GM23248 (cell line): ENCODE measurements around the gene UPK1A.

Experiments used
- EZH2 ChIP-seq: fragments of 200-600 bp; sonication (generic); IDR thresholded peaks from 2 replicates; pipeline ENCODE4 v1.6.1; 2018; ENCODE audit warnings: antibody characterized with exemption, mild to moderate bottlenecking; ENCODE audit not compliant: insufficient read depth, poor library complexity, severe bottlenecking
- EZH2phosphoT487 ChIP-seq: fragments of 200-600 bp; sonication (generic); IDR thresholded peaks from 2 replicates; pipeline ENCODE4 v1.6.1; 2018; ENCODE audit warnings: antibody characterized with exemption, moderate library complexity, mild to moderate bottlenecking, low read depth; ENCODE audit not compliant: insufficient read depth

GRCh38 chr19:35708391-35708790 lies 42.1 kb downstream of the UPK1A start:
- TF ChIP-seq EZH2 (no peak), EZH2phosphoT487 (no peak)
